Right lobe of liver (tissue), 4 donors: ENCODE data around the gene SMIM43.

Experiments
- POLR2A ChIP-seq: fragments of 450-650 bp; IDR thresholded peaks from one replicate; pipeline ENCODE4 v1.6.1; 2017; ENCODE audit warnings: antibody characterized with exemption, mild to moderate bottlenecking
- TF ChIP-seq, protein P1 (sequence below), 4 donors: fragments of 200-600 bp in 3 of 4; fragments of 450-650 bp in 1 of 4; IDR thresholded peaks; one replicate each; pipeline versions ENCODE4 v1.5.1 to v1.8.0; 2016 to 2022; ENCODE audit warnings: antibody characterized with exemption in 4 of 4, mild to moderate bottlenecking in 2 of 4
- donor health status: DM: no; HTN: no; CAD: no.
- donor health status: DM: no; HTN: no; CAD: no.
- donor health status: DM: no; HTN: yes; CAD: no.

DNA sequence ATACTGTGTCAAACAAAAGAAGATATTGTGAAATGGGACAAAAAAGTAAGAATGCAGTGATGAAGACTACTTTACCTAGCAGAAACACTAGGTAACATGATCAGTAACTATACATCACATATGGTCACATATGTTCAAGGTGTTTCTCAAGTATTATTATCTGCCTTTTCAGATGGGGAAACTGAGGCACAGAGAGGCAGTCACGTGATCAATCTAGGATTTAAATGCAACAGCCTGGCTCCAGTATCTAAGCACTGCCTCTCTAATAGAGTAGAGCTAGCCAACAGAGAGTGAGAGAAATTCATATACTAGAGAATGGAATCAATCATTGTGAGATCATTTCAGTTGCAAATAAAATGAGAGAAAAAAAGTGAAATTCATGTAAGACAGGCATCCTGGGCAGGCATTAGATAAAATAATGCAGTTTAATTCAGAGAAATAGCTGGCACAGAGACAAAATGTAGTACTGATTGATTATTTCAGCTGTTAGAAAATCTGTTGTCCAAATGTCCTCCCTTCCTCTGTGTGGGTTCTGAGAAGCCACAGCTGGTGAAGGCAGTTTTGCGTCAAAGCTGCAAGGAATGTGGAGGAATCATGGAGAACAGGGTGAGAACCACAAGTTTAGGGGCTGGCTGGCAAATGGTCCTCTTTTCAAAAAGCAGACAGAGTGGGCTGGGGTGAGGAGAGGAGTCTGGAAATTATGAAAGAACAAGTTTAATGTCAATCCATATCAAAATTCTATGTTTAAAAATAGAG, 26.0 kb downstream of the SMIM43 start:
- TF ChIP-seq, protein P1, sequence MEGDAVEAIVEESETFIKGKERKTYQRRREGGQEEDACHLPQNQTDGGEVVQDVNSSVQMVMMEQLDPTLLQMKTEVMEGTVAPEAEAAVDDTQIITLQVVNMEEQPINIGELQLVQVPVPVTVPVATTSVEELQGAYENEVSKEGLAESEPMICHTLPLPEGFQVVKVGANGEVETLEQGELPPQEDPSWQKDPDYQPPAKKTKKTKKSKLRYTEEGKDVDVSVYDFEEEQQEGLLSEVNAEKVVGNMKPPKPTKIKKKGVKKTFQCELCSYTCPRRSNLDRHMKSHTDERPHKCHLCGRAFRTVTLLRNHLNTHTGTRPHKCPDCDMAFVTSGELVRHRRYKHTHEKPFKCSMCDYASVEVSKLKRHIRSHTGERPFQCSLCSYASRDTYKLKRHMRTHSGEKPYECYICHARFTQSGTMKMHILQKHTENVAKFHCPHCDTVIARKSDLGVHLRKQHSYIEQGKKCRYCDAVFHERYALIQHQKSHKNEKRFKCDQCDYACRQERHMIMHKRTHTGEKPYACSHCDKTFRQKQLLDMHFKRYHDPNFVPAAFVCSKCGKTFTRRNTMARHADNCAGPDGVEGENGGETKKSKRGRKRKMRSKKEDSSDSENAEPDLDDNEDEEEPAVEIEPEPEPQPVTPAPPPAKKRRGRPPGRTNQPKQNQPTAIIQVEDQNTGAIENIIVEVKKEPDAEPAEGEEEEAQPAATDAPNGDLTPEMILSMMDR (IDR thresholded peaks at IDR 0.05) = no peak
- TF ChIP-seq POLR2A = no peak
